Non-pigmented ciliary epithelial cell (primary cell): ENCODE data around the gene ADPRHL1.

Experiments used
- DNase-seq: peaks from one replicate; pipeline ENCODE4 v3.0.0-alpha.2; 2010; ENCODE audit warnings: low read depth

ADPRHL1 gene

GRCh38 chr13:113431171-113431570 is 22.1 kb downstream of the ADPRHL1 start:
- DNase-seq, result no peak

DNA sequence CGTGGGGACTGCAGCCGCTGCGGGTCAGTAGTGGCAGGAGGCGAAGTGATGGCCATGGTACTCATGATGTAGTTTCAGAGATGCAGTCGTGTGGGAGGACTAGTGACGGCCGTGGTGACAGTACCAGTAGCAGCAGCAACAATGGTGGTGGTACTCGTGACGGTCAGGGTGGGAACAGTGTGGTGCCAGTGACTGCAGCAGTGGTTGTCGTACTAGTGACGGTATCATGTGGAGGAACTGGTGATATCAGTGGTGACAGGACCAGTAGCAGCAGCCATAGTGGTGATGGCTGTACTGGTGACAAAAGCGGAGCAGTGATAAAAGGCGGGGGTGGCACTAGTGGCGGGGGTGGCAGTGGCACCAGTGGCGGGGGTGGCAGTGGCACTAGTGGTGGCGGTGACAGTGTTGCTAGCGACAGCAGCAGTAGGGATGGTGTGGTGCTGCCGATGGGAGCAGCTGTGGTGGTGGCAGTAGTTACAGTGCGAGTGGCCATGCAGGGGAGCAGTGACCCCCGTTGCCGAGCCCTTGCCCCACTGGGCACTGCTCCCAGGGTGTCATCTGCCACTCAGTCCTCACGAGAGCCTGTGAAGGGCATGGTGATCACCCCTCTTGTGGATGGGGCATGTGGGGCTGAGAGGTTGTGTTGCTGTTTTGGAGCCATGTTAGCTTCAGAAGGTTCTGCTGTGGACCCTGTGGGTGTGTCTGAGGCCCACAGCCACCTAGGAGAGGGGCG is 22.7 kb downstream of the ADPRHL1 start:
- DNase-seq, result no peak

- DNase-seq, result no peak
Measured at GRCh38 chr13:113429608-113429985, 23.7 kb downstream of the ADPRHL1 start.

DNA sequence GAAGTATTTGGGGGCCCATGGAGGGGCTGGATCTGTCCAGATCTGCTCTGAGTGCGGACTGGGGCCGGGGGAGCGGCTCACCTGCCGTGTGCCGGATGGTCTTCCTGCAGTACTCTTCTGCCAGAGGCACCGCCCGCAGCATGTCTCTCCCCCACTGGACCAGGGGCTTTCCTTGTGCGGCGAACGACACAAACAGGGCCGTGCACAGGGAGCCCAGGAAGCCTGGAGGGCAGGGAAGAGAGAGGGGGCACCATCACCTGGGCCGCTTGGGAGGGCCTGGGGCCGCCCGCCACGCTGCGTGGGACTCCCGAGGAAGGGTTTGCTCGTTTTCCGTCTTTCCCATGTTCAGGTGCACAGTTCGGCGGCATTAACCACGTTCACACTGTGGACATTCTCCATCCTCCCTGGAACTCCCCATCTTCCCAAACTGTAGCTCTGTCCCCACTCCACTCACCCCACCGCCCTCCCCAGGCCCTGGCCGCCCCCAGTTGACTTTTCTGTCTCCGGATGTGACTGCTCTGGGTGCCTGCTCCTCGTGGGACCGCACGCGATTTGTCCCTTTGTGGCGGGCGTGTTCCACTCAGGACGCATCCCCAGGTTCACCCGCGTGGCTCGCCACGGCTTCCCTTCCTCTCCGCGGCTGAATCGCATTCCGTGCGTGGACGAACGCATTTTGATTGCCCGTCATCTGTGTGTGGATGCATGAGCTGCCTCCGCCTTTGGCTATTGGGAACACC is 24.2 kb downstream of the ADPRHL1 start:
- DNase-seq, result no peak

- DNase-seq, result no peak
Measured at GRCh38 chr13:113428469-113428865, 24.8 kb downstream of the ADPRHL1 start.

GRCh38 chr13:113427562-113428468 is 25.5 kb downstream of the ADPRHL1 start:
- no peak for DNase-seq

GRCh38 chr13:113426591-113426986 is 26.7 kb downstream of the ADPRHL1 start:
- no peak for DNase-seq

DNA sequence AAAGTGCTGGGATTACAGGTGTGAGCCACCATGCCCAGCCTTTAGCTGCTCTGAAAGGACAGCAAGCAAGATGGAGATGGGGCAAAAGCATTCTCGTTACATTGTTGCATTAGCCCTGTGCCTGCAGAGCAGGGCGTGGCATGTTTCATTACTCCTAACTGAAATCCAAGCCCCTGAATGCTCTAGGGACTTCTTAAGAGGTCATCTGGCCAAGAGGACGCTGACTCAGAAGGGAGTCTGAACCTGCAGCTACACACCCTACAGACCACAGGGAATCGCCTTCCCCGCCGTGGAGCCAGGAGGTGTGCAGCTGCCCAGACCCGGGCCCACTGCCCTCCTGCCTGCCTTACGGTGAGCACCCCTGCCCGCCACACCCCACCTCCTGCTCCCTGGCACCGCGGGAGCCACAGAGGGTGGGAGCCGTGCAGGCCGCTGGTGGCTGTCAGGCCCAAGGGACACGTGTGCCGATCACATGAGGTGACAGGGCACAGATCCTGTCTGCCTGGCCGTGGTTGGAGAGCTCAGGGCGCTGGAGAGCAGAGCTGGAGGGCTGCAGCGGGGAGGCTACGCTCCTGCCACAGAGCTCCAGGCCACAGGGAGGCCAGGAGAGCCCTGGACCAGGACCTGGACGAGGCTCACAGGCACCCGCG is 27.2 kb downstream of the ADPRHL1 start:
- DNase-seq, result no peak

DNA sequence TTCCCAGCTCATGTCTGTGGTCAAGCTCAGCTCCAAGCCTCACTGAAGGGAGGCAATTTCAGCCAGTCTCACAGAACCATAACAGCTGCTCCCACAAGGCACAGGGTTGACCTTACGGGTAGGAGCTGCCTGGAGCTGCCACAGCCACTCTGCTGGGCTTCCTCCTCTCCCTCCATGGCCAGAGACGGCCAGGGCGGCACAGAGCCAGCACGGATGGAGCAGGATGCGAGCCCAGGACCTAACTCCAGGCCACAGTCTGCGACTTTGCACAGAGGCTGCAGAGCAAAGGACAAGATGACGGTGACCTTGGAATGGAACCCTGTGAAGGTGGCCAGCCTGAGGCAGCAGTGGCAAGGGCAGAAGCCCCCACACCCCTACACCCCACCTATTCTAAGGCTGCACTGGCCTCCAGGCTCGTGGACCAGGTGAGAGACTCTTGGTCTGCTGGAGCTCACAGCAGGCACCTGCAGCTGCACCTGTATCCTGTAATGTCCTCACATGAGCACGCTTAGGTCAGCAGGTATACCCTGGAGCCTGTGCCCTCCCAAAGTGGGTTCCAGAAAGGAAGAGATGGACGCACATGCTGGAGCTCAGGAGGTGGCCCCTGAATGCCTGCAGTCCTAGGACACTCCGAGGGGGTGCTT is 29.6 kb downstream of the ADPRHL1 start:
- no peak for DNase-seq

- no peak for DNase-seq
Measured at GRCh38 chr13:113422807-113423519, 30.3 kb downstream of the ADPRHL1 start.

- DNase-seq, result no peak
Measured at GRCh38 chr13:113421673-113422270, 31.5 kb downstream of the ADPRHL1 start.

GRCh38 chr13:113420833-113421600 is 32.3 kb downstream of the ADPRHL1 start:
- no peak for DNase-seq

- no peak for DNase-seq
Measured at GRCh38 chr13:113420232-113420631, 33.1 kb downstream of the ADPRHL1 start.

DNA sequence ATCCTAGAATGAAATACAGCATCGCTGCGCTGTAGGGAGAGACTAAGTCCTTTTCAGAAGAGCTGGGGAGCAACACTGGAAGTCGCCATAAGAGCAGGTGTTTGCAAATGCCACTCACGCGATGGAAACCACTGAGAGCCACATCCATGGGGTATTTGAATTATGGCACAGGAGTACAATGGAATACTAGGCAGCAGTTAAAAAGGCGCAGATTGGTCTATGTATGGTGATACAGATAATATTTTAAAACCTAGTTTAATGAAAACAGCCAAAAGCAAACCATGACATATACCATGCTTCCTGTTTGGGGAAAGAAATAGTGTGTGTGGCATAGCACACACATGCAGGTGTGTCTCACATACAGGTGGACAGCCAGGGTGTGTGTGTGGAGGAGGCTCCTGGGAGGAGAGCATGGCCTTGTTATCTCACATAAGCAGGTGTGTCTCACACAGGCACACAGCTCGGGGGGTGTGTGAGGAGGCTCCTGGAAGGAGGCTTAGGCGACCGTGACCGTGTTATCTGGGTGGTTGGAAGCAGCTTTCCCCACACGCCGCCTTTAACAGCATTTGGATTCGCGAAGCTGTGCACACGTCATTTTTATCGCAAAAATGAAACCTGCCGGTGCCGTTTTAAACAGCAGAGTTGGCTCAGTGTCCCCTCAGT is 33.6 kb downstream of the ADPRHL1 start:
- no peak for DNase-seq

GRCh38 chr13:113418722-113419049 is 34.6 kb downstream of the ADPRHL1 start:
- DNase-seq, result no peak

GRCh38 chr13:113417836-113418721 is 35.2 kb downstream of the ADPRHL1 start:
- DNase-seq, result no peak

- no peak for DNase-seq
Measured at GRCh38 chr13:113417008-113417751, 36.1 kb downstream of the ADPRHL1 start.

DNA sequence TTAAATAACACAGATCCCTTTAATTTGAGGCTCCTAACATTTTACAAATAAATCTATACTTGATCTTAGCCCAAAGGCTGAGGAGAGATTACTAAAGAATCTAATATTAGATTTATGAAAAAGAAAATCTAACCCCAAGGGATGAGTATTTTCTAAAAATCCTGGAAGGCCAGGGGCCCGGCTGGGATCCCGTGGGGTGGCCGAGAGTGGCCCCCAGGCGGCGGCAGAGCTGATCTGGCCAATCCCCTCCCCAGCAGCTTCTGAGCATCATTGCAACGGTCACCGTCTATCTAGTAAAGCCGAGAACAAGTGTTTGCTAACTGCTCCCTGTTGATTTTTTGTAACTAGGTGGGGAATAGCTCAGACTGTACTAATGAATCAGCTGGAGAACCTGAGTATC is 37.5 kb downstream of the ADPRHL1 start:
- DNase-seq, result no peak
